Mesendoderm (in vitro differentiated cells): ENCODE results near the gene TENM4.

Source experiments
- DNase-seq: peaks from one replicate; pipeline ENCODE4 v3.0.0; 2013
- H2AK5ac ChIP-seq: 2 replicates; pipeline ENCODE4 v1.6.1; 2013; ENCODE audit warnings: low read length, inconsistent platforms
- H2BK120ac ChIP-seq: 2 replicates; pipeline ENCODE4 v1.6.1; 2013; ENCODE audit warnings: low read depth, mild to moderate bottlenecking, low read length, moderate library complexity, mixed read lengths
- H2BK15ac ChIP-seq: replicated peaks from 2 replicates; pipeline ENCODE4 v1.6.1; 2013; ENCODE audit warnings: low read depth, mild to moderate bottlenecking, moderate library complexity
- H2BK5ac ChIP-seq: 2 replicates; pipeline ENCODE4 v1.6.1; 2013; ENCODE audit warnings: low read length, inconsistent platforms
- H3K18ac ChIP-seq: 2 replicates; pipeline ENCODE4 v1.6.1; 2013; ENCODE audit warnings: mild to moderate bottlenecking, low read length, mixed read lengths
- H3K23ac ChIP-seq: one replicate; pipeline ENCODE4 v1.6.1; 2013; ENCODE audit warnings: low read length
- H3K27ac ChIP-seq: 2 replicates; pipeline ENCODE4 v1.5.1; 2013; ENCODE audit warnings: low read depth, mild to moderate bottlenecking, inconsistent platforms, low read length, moderate library complexity
- H3K27me3 ChIP-seq: 2 replicates; pipeline ENCODE4 v1.6.1; 2013; ENCODE audit warnings: low read length, control low read depth, mild to moderate bottlenecking, inconsistent platforms; ENCODE audit not compliant: insufficient read depth, poor library complexity
- H3K36me3 ChIP-seq: 2 replicates; pipeline ENCODE4 v1.6.1; 2013; ENCODE audit warnings: low read length, inconsistent platforms; ENCODE audit not compliant: control insufficient read depth, insufficient read depth
- H3K4ac ChIP-seq: one replicate; pipeline ENCODE4 v1.6.1; 2013; ENCODE audit warnings: low read depth, mild to moderate bottlenecking, low read length, moderate library complexity
- H3K4me1 ChIP-seq: 2 replicates; pipeline ENCODE4 v1.6.1; 2013; ENCODE audit warnings: low read depth, low read length, inconsistent platforms; ENCODE audit not compliant: control insufficient read depth
- H3K4me2 ChIP-seq: 2 replicates; pipeline ENCODE4 v1.6.1; 2013; ENCODE audit warnings: low read length
- H3K4me3 ChIP-seq: 2 replicates; pipeline ENCODE4 v1.5.1; 2013; ENCODE audit warnings: mild to moderate bottlenecking, low read length
- H3K56ac ChIP-seq: one replicate; pipeline ENCODE4 v1.6.1; 2013; ENCODE audit warnings: low read length
- H3K79me1 ChIP-seq: 2 replicates; pipeline ENCODE4 v1.6.1; 2013; ENCODE audit warnings: low read length, inconsistent platforms
- H3K79me2 ChIP-seq: 2 replicates; pipeline ENCODE4 v1.6.1; 2013; ENCODE audit warnings: mild to moderate bottlenecking, low read length; ENCODE audit not compliant: control insufficient read depth, insufficient read depth
- H3K9ac ChIP-seq: 2 replicates; pipeline ENCODE4 v1.6.1; 2013; ENCODE audit warnings: low read length, inconsistent platforms
- H4K5ac ChIP-seq: one replicate; pipeline ENCODE4 v1.6.1; 2013; ENCODE audit warnings: low read length
- H4K8ac ChIP-seq: one replicate; pipeline ENCODE4 v1.6.1; 2013; ENCODE audit warnings: low read depth, mild to moderate bottlenecking, control low read depth, low read length, moderate library complexity
- WGBS: extraction: QIAGEN DNeasy Blood & Tissue Kit; methylation state at CpG from one replicate; pipeline ENCODE4 v1.1.7; 2013; ENCODE audit warnings: low lambda C conversion rate, missing lambda C conversion rate; ENCODE audit not compliant: insufficient coverage; ENCODE audit errors: extremely low coverage; 5-methylcytosine and 5-hydroxymethylcytosine counted together

Gene TENM4

DNA sequence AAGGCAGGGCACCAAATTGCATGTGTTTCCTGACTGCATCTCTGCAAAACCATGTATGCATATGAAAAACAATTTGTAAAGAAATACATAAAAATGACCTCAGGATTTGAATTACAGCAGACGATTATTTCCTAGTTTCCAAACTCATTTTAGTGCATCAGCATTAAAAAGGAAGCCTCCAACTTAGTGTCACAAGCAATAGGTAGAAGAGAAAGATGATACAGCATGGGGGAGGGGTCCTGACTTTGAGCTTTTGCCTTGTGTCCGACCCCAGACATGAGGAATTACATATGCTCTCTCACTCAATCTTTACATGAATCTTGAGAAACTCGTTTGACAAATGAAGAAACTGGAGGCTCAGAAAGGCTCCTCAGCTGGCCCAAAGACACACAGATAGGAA, 571.5 kb downstream of the TENM4 start:
- Histone ChIP-seq H2AK5ac (no peak overlapping the region), H4K8ac (no peak overlapping the region), H2BK5ac (no peak overlapping the region), H2BK15ac (no peak overlapping the region), H3K27ac (no peak overlapping the region), H3K4me3 (no peak overlapping the region), H3K36me3 (no peaks in the 10 kb centered on the region), H3K79me1 (no peaks in the 10 kb centered on the region), H3K4ac (no peak overlapping the region), H3K56ac (no peak overlapping the region), H3K79me2 (no peaks in the 10 kb centered on the region), H3K27me3 (no peaks in the 10 kb centered on the region), H2BK120ac (no peak overlapping the region), H3K4me2 (no peak overlapping the region), H3K23ac (no peak overlapping the region), H3K4me1 (peaks cover 5% of the 10 kb centered on the region), H4K5ac (no peak overlapping the region), H3K9ac (no peak overlapping the region), H3K18ac (no peak overlapping the region)
- no peak for DNase-seq
- WGBS, result no CpG with 5 or more reads among the region's 3 CpGs

DNA sequence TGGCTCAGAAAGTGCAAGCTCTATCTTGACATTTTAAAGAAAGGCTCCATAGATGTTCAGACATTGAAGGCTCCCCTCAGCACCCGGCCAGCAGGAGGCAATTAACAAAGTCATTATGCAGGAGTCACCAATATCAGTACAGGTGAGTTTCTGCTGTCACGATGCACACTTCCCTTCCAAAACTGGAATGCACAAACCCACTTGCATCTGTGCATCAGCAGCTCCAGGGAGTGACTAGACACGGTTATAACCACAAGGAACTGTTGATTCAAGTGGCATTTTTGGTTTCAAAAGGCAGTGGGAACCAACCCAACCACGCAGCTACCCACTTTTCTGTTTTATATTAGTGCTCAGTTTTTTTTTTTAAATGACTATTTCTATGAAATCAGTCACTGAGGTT, 572.3 kb downstream of the TENM4 start:
- Histone ChIP-seq H3K79me2 (no peaks in the 10 kb centered on the region), H3K27me3 (no peaks in the 10 kb centered on the region), H3K79me1 (no peaks in the 10 kb centered on the region), H3K27ac (no peak overlapping the region), H3K4ac (no peak overlapping the region), H2AK5ac (no peak overlapping the region), H4K5ac (no peak overlapping the region), H3K4me3 (no peak overlapping the region), H3K4me2 (no peak overlapping the region), H3K9ac (no peak overlapping the region), H2BK15ac (no peak overlapping the region), H3K18ac (no peak overlapping the region), H2BK5ac (no peak overlapping the region), H2BK120ac (no peak overlapping the region), H4K8ac (no peak overlapping the region), H3K4me1 (peaks cover 5% of the 10 kb centered on the region), H3K36me3 (no peaks in the 10 kb centered on the region), H3K23ac (no peak overlapping the region), H3K56ac (no peak overlapping the region)
- DNase-seq, result no peak
- no CpG with 5 or more reads among the region's 4 CpGs for WGBS

DNA sequence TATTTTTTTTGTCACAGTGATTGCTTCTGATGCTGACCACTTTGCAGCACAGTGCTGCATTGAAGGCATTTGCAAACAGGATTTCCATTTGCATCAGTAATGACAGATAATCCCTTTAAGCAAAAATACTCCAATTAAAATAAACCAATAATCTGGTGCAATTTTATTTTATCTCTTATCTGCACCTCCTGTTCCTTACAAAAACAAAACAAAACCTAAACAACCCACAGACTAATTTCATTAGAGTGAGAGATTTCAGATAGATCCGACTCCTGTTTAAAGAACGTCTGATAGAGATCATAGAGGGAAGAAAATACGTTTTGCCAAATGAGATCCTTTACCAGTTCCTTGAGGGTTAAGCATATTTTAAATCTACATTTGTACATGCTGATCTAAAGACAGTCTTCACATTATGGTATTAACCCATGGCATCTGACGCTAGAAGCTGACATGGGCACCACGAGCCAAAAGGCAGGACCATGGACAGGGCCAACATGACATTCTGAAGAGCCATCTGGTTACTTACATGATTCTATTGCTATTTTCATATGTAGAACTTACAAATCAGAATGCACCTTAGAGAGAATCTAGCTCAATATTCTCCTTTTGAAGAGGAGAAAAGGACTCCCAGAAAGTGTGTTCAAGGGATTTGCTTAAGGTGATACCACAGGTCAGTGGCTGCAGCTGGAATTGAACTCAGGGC, 580.0 kb downstream of the TENM4 start:
- H3K27ac ChIP-seq, result no peak overlapping the region
- DNase-seq, result peak; percentile 56
- no peaks in the 10 kb centered on the region for H3K27me3 ChIP-seq
- H3K9ac ChIP-seq, result no peak overlapping the region
- H2BK120ac ChIP-seq, result no peak overlapping the region
- no peaks in the 10 kb centered on the region for H3K36me3 ChIP-seq
- H3K4me3 ChIP-seq, result no peak overlapping the region
- no CpG with 5 or more reads among the region's 5 CpGs for WGBS
- H3K79me1 ChIP-seq, result no peaks in the 10 kb centered on the region
- no peak overlapping the region for H4K8ac ChIP-seq
- no peak overlapping the region for H4K5ac ChIP-seq
- no peak overlapping the region for H2BK15ac ChIP-seq
- no peak overlapping the region for H3K4me2 ChIP-seq
- H3K79me2 ChIP-seq, result no peaks in the 10 kb centered on the region
- H2AK5ac ChIP-seq, result no peak overlapping the region
- no peak overlapping the region for H3K23ac ChIP-seq
- no peak overlapping the region for H3K18ac ChIP-seq
- no peak overlapping the region for H2BK5ac ChIP-seq
- peaks cover 4% of the 10 kb centered on the region for H3K4me1 ChIP-seq
- no peak overlapping the region for H3K4ac ChIP-seq
- no peak overlapping the region for H3K56ac ChIP-seq

DNA sequence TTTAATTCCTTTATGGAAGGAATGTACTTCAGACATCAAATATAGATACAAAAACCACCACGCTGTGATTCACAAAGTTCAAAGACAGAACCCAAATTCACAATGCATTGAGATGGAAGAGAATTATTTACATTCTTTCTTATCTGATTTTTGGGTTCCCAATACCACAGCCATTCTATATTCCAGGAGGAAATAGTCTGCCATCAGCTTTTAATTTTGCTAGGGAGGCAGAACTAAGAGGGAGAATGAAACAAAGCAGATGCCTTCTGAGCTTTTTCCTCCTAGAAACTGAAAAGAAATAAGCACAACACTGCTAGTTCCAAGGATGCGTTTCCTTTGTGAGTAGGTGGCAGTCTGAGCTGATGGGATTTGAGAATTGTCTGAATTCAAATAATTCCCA, 583.1 kb downstream of the TENM4 start:
- Histone ChIP-seq H3K23ac (no peak overlapping the region), H3K4ac (no peak overlapping the region), H3K18ac (peak overlapping the region; percentile 32), H2AK5ac (no peak overlapping the region), H3K79me2 (no peaks in the 10 kb centered on the region), H3K27me3 (no peaks in the 10 kb centered on the region), H2BK15ac (no peak overlapping the region), H2BK5ac (peak overlapping the region; percentile 33), H4K5ac (no peak overlapping the region), H3K56ac (no peak overlapping the region), H3K36me3 (no peaks in the 10 kb centered on the region), H3K4me1 (peaks cover 4% of the 10 kb centered on the region), H2BK120ac (no peak overlapping the region), H3K4me2 (no peak overlapping the region), H3K9ac (peak overlapping the region; percentile 3), H3K79me1 (no peaks in the 10 kb centered on the region), H4K8ac (no peak overlapping the region), H3K4me3 (no peak overlapping the region), H3K27ac (no peak overlapping the region)
- no peak for DNase-seq
- WGBS, result no CpG with 5 or more reads among the region's 2 CpGs

DNA sequence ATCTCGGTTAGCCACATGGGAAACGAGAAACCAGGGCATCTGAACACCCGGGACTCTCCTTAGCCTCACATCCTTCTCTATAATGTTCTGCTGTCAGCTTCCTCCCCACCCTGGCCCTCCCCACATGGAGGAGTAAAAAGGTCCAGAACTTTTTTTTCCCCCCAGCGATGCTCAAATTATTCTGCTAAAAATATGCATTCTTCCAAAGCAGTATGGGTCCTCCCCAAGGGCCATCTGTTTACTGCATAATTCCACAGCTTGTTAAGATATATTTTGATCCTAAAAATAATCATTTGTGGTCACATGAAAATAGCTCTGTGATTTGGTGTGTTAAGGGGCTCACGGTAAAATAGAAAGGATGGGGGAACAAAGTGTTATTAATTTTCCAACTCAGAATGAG, 584.6 kb downstream of the TENM4 start:
- no peak overlapping the region for H3K27ac ChIP-seq
- H3K9ac ChIP-seq, result no peak overlapping the region
- no peak overlapping the region for H2AK5ac ChIP-seq
- H3K4me1 ChIP-seq, result peaks cover 4% of the 10 kb centered on the region
- H3K18ac ChIP-seq, result no peak overlapping the region
- no peaks in the 10 kb centered on the region for H3K79me2 ChIP-seq
- peak overlapping the region; percentile 38 for H3K56ac ChIP-seq
- no peak overlapping the region for H3K4me3 ChIP-seq
- no peak overlapping the region for H4K8ac ChIP-seq
- DNase-seq, result no peak
- H4K5ac ChIP-seq, result no peak overlapping the region
- no peak overlapping the region for H3K23ac ChIP-seq
- no peaks in the 10 kb centered on the region for H3K36me3 ChIP-seq
- no peaks in the 10 kb centered on the region for H3K27me3 ChIP-seq
- H3K4me2 ChIP-seq, result no peak overlapping the region
- peak overlapping the region; percentile 47 for H2BK5ac ChIP-seq
- H2BK120ac ChIP-seq, result no peak overlapping the region
- WGBS, result no CpG with 5 or more reads among the region's 5 CpGs
- no peak overlapping the region for H2BK15ac ChIP-seq
- no peak overlapping the region for H3K4ac ChIP-seq
- H3K79me1 ChIP-seq, result no peaks in the 10 kb centered on the region

DNA sequence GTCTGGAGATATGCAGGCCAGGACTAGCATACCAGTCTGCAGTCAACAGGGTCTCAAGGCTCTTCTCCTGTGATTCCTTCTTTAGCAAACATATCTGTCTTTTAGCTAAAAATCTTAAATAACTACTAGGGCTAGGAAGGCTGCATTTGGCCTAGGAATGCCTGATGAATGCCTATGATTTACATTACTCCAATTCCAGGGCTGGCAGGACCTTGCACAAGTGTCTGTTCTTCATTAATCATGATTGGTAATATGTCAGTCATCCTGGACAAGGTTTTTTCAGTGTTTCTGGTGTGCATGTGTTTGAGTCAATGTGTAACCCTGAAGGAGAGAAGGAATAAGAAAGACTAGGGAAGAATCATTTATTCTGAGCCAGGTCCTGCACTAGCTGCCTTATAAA, 585.7 kb downstream of the TENM4 start:
- H2BK15ac ChIP-seq, result no peak overlapping the region
- H4K5ac ChIP-seq, result no peak overlapping the region
- DNase-seq, result no peak
- no peak overlapping the region for H3K4me3 ChIP-seq
- no peaks in the 10 kb centered on the region for H3K79me2 ChIP-seq
- no peak overlapping the region for H3K9ac ChIP-seq
- H3K4me2 ChIP-seq, result no peak overlapping the region
- no peak overlapping the region for H3K56ac ChIP-seq
- no peak overlapping the region for H2BK5ac ChIP-seq
- no peaks in the 10 kb centered on the region for H3K27me3 ChIP-seq
- no peak overlapping the region for H3K18ac ChIP-seq
- H2BK120ac ChIP-seq, result no peak overlapping the region
- no peak overlapping the region for H3K27ac ChIP-seq
- no peak overlapping the region for H3K23ac ChIP-seq
- H2AK5ac ChIP-seq, result no peak overlapping the region
- H3K4me1 ChIP-seq, result peaks cover 4% of the 10 kb centered on the region
- H4K8ac ChIP-seq, result no peak overlapping the region
- no peaks in the 10 kb centered on the region for H3K36me3 ChIP-seq
- no peak overlapping the region for H3K4ac ChIP-seq
- no peaks in the 10 kb centered on the region for H3K79me1 ChIP-seq
